ENCODE measurements around the gene SLC7A8. TPM values are rescaled to one million over a fixed set of nuclear protein-coding genes. Genes with fewer than 3 reads are reported as not detected.
A peak's percentile ranks its signal among the peaks of the same experiment; 100 is the strongest.

The SLC7A8 gene
- total and polyA plus RNA-seq, 2 of the 4 experiments (the other 2 are of a cell fraction), result 0.31 TPM; not detected in 1

GRCh38 chr14:23094666-23095195 is 88.7 kb downstream of the SLC7A8 start, which contains the start of gene ACIN1:
TSS of gene ACIN1 (minus strand) at chr14:23095136. CDS start at chr14:23095112, 24 bp downstream.
- H3K4me1 ChIP-seq (ENCODE audit: control insufficient read depth, insufficient read depth, low read length), result peaks cover 3% of the 10 kb centered on the region; the same call in 1 of the 2 replicates
- H3K9me3 ChIP-seq (ENCODE audit: control insufficient read depth, insufficient read depth, low read length), result no peaks in the 10 kb centered on the region
- TF ChIP-seq POLR2A (IDR thresholded peaks at IDR 0.05; ENCODE audit: low read depth, low read length), result peak; percentile 80
- TF ChIP-seq CEBPB (IDR thresholded peaks at IDR 0.05; ENCODE audit: low read depth, low read length), result no peak
- TF ChIP-seq RCOR1 (IDR thresholded peaks at IDR 0.05; ENCODE audit: insufficient replicate concordance, low read length), result no peak
- TF ChIP-seq MAZ (IDR thresholded peaks at IDR 0.05; ENCODE audit: borderline replicate concordance, low read depth, low read length), result peak; percentile 66; the same call in 1 of the 2 replicates
- 0 out of 2 replicates have a peak, but pooled peaks have one; percentile 72 for TF ChIP-seq CHD1 (IDR thresholded peaks at IDR 0.05; ENCODE audit: low read depth, low read length)
- H3K4me2 ChIP-seq (ENCODE audit: low read depth, low read length), result peak within 1 kb of the TSS; percentile 99
- 0% methylated on average over 44 of the region's 55 CpGs; no CpG with 5 or more reads in 1 of the 2 experiments for WGBS, 2 experiments (ENCODE audit: extremely low coverage in 2 of 2, insufficient read length in 1 of 2)
- peak within 1 kb of the TSS; percentile 83 for H4K5ac ChIP-seq (ENCODE audit: low read depth, low read length)
- DNase-seq (peak; percentile 86), ATAC-seq (ENCODE audit: low read depth) (peak; percentile 63)
- no peaks in the 10 kb centered on the region for H3K27me3 ChIP-seq (ENCODE audit: control insufficient read depth, insufficient read depth, low read length)
- intact Hi-C loops (cut with micrococcal nuclease) (loop anchor here (2.0 kb wide), 1 partner anchor 16 kb away; no protein-coding TSS in a partner anchor), dilution Hi-C loops (cut with HindIII; ENCODE audit: low sequenced_read_pairs, unreplicated experiment) (no loop called here), in situ Hi-C loops (cut with MboI; ENCODE audit: low sequenced_read_pairs) (loop anchor here (25.0 kb wide), 1 partner anchor 1043 kb away; the partner anchor contains the start of genes EMC9, FITM1, PSME1 and PSME2)
- ChIA-PET POLR2A (ENCODE audit: unreplicated experiment) (interaction anchor here (0.5 to 1.2 kb wide), 7 partner anchors 14 to 206 kb away, joined by 3 to 12 read pairs (median 4); no protein-coding TSS in a partner anchor), CTCF (interaction anchor here (0.6 to 3.5 kb wide), 11 partner anchors 10 to 92 kb away, joined by 3 to 19 read pairs (median 5); no protein-coding TSS in a partner anchor)
- H3K9ac ChIP-seq (ENCODE audit: low read depth, low read length), result peak within 1 kb of the TSS; percentile 97
- peak within 1 kb of the TSS; percentile 98 for H3K14ac ChIP-seq (replicated peaks; ENCODE audit: low read depth, low read length)
- H3K4me3 ChIP-seq (ENCODE audit: insufficient read depth, low read depth, low read length), result peak within 1 kb of the TSS; percentile 67
- H2AK9ac ChIP-seq (replicated peaks; ENCODE audit: low read depth, low read length, poor library complexity), result peak within 1 kb of the TSS; percentile 92
- peak within 1 kb of the TSS; percentile 96 for H4K91ac ChIP-seq (ENCODE audit: insufficient read depth, low read depth, low read length)
- H3K36me3 ChIP-seq (ENCODE audit: control insufficient read depth, insufficient read depth, low read length), result peaks cover 20% of the 10 kb centered on the region
- peak within 1 kb of the TSS; percentile 71; the same call in 1 of the 3 replicates for H2BK15ac ChIP-seq (ENCODE audit: low read depth, low read length)
- peaks cover 22 to 62% of the 10 kb centered on the region in 2 experiments for H3K79me1 ChIP-seq (ENCODE audit: low read depth in 1 of 2, low read length in 2 of 2)
- peak within 1 kb of the TSS; percentile 95 for H3K23ac ChIP-seq (ENCODE audit: low read depth, low read length)
- peaks cover 44% of the 10 kb centered on the region; the same call in 1 of the 2 replicates for H4K20me1 ChIP-seq (ENCODE audit: insufficient read depth, low read length)
- peak within 1 kb of the TSS; percentile 82 for H3K18ac ChIP-seq (ENCODE audit: low read depth, low read length)
- peak within 1 kb of the TSS; percentile 95 for H2BK5ac ChIP-seq (ENCODE audit: low read depth, low read length, poor library complexity, severe bottlenecking)
- H4K8ac ChIP-seq (ENCODE audit: low read depth in 2 of 2, low read length in 2 of 2), result peak within 1 kb of the TSS; percentile 88 to 98
- peak within 1 kb of the TSS; percentile 97 for H3K27ac ChIP-seq (ENCODE audit: insufficient read depth, low read length)
- BruUV-seq (replicated peaks), result no TSS peak
- peak within 1 kb of the TSS; percentile 94 for H2AFZ ChIP-seq (replicated peaks; ENCODE audit: low read length, poor library complexity)
- H2AK5ac ChIP-seq (ENCODE audit: low read depth, low read length), result peak within 1 kb of the TSS; percentile 94
- peak within 1 kb of the TSS; percentile 49; the same call in 1 of the 2 replicates for H2BK20ac ChIP-seq (ENCODE audit: low read depth, low read length)
- H3K56ac ChIP-seq (ENCODE audit: extremely low read depth, insufficient read depth, low read length), result peak within 1 kb of the TSS; percentile 94
- peaks cover 9% of the 10 kb centered on the region for H3K9me1 ChIP-seq (ENCODE audit: insufficient read depth, low read length)
- peak within 1 kb of the TSS; percentile 79 for H2BK120ac ChIP-seq (ENCODE audit: low read depth, low read length)
- H3K4ac ChIP-seq (ENCODE audit: low read depth, low read length), result peak within 1 kb of the TSS; percentile 98

All from IMR-90 (cell line).